ENCODE results near the gene SCO2. TPM values are rescaled to one million over a fixed set of nuclear protein-coding genes. Genes with fewer than 3 reads are reported as not detected.
A peak's percentile ranks its signal among the peaks of the same experiment; 100 is the strongest.

The SCO2 gene
- total RNA-seq, 1 donor from 2014 or later: 2.0 TPM

GRCh38 chr22:50481440-50482106 lies 43.8 kb downstream of the SCO2 start, which contains the start of gene ADM2:
Gene ADM2, plus strand, starts transcription at chr22:50481543. Its CDS starts 305 bp downstream, at chr22:50481848.
- peak within 1 kb of the TSS; percentile 79 for H3K4me3 Mint-ChIP-seq
- H3K27me3 Mint-ChIP-seq: peaks cover 45% of the 10 kb centered on the region
- TF ChIP-seq, protein P1, sequence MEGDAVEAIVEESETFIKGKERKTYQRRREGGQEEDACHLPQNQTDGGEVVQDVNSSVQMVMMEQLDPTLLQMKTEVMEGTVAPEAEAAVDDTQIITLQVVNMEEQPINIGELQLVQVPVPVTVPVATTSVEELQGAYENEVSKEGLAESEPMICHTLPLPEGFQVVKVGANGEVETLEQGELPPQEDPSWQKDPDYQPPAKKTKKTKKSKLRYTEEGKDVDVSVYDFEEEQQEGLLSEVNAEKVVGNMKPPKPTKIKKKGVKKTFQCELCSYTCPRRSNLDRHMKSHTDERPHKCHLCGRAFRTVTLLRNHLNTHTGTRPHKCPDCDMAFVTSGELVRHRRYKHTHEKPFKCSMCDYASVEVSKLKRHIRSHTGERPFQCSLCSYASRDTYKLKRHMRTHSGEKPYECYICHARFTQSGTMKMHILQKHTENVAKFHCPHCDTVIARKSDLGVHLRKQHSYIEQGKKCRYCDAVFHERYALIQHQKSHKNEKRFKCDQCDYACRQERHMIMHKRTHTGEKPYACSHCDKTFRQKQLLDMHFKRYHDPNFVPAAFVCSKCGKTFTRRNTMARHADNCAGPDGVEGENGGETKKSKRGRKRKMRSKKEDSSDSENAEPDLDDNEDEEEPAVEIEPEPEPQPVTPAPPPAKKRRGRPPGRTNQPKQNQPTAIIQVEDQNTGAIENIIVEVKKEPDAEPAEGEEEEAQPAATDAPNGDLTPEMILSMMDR (conservative IDR thresholded peaks at IDR 0.05): no peak
- no peak for DNase-seq (ENCODE audit: extremely low spot score, unreplicated experiment)
- peak within 1 kb of the TSS; percentile 44 for H3K27ac Mint-ChIP-seq
- H3K4me1 Mint-ChIP-seq (ENCODE audit: unreplicated experiment): peaks cover 14% of the 10 kb centered on the region
- H3K9me3 Mint-ChIP-seq: no peaks in the 10 kb centered on the region
- no peaks in the 10 kb centered on the region for H3K36me3 Mint-ChIP-seq

DNA sequence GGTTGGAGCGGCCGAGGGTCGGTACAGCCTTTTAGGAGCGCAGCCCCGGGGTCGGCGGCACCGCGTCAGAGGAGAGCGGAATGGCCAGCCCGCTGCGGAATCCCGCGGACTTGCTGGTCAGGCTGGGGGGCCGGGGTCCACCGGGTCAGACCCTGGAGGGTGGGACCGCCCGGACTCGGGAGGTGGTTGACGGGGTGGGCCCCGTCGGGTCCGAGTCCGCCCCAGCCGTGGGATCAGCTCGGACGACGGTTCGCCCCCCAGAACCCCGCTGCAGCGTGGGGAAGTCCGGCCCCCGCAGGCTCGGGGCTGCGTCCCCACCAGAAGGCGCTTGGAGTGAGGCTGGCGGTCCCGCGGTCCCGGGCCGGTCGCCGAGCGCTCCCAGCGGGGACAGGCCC lies 44.4 kb downstream of the SCO2 start:
- H3K27me3 Mint-ChIP-seq: peaks cover 41% of the 10 kb centered on the region
- H3K4me1 Mint-ChIP-seq (ENCODE audit: unreplicated experiment): peaks cover 12% of the 10 kb centered on the region
- H3K4me3 Mint-ChIP-seq: peak overlapping the region; percentile 72
- DNase-seq (ENCODE audit: extremely low spot score, unreplicated experiment): no peak
- no peak overlapping the region for H3K27ac Mint-ChIP-seq
- H3K36me3 Mint-ChIP-seq: no peaks in the 10 kb centered on the region
- H3K9me3 Mint-ChIP-seq: no peaks in the 10 kb centered on the region
- TF ChIP-seq, protein P1 (conservative IDR thresholded peaks at IDR 0.05): no peak

DNA sequence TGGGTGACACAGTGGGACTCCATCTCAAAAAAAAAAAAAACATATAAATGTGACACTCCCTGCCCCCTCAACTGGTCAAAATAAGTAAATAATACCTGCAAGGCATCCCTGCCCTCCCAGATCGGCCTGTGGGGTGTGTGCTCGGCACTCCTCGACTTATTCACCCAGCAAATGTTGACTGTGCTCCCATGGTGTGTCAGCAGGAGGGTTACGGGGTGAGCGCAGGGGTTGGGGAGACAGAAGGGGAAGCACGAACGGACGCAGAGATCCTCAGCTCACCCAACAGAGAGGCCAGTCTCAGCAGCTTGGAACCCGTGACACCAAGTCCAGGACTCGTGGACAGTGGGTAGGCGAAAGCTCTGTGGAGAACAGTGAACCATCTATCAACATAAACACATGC lies 45.7 kb downstream of the SCO2 start:
- H3K27me3 Mint-ChIP-seq: peaks cover 38% of the 10 kb centered on the region
- TF ChIP-seq, protein P1 (conservative IDR thresholded peaks at IDR 0.05): no peak
- no peaks in the 10 kb centered on the region for H3K36me3 Mint-ChIP-seq
- H3K4me3 Mint-ChIP-seq: peak overlapping the region; percentile 78
- no peak for DNase-seq (ENCODE audit: extremely low spot score, unreplicated experiment)
- H3K9me3 Mint-ChIP-seq: no peaks in the 10 kb centered on the region
- H3K27ac Mint-ChIP-seq: peak overlapping the region; percentile 44
- H3K4me1 Mint-ChIP-seq (ENCODE audit: unreplicated experiment): peaks cover 13% of the 10 kb centered on the region

DNA sequence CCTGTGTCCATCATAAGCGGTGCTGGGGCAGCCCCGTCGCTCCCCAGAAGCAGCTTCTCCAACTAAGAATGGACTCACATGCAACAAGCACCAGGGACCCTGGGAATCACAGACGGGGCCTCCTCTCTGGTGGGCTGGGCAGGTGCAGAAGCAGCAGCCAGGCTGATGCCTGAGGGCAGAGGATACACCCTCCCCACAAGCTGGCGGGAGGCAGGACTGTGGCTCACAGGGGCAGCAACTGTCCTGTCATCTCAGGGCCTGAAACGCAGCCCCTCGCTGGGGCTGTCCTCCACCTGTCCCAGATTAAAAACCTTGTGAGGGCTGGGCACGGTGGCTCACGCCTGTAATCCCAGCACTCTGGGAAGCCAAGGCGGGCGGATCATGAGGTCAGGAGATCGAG lies 47.5 kb downstream of the SCO2 start:
- no peak for DNase-seq (ENCODE audit: extremely low spot score, unreplicated experiment)
- H3K4me1 Mint-ChIP-seq (ENCODE audit: unreplicated experiment): peaks cover 27% of the 10 kb centered on the region
- H3K27ac Mint-ChIP-seq: no peak overlapping the region
- peaks cover 38% of the 10 kb centered on the region for H3K27me3 Mint-ChIP-seq
- TF ChIP-seq, protein P1 (conservative IDR thresholded peaks at IDR 0.05): no peak
- peaks cover 4% of the 10 kb centered on the region for H3K36me3 Mint-ChIP-seq
- no peaks in the 10 kb centered on the region for H3K9me3 Mint-ChIP-seq
- peak overlapping the region; percentile 31 for H3K4me3 Mint-ChIP-seq

DNA sequence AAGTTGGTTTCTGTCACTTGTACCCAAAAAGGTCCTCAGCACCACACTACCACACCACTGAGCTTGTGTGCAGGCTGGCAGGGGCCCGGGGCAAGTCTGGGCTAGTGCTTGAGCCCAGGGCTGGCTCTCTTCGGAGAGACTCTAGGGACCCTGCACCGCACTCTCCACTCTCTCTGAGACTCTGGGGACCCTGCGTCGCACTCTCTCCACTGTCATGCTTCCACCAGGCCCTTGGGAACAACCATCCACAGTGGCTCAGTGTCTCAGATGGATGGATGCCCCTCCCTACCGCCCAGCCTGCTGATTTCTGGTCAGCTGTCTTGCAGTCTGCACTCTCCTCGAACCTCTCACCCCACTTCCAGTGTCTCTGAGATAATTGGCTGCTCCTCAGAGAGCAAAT lies 48.5 kb downstream of the SCO2 start:
- H3K4me3 Mint-ChIP-seq: peak overlapping the region; percentile 73
- peak overlapping the region; percentile 77 for H3K27ac Mint-ChIP-seq
- peaks cover 38% of the 10 kb centered on the region for H3K27me3 Mint-ChIP-seq
- TF ChIP-seq, protein P1 (conservative IDR thresholded peaks at IDR 0.05): no peak
- no peaks in the 10 kb centered on the region for H3K9me3 Mint-ChIP-seq
- H3K4me1 Mint-ChIP-seq (ENCODE audit: unreplicated experiment): peaks cover 34% of the 10 kb centered on the region
- H3K36me3 Mint-ChIP-seq: peaks cover 4% of the 10 kb centered on the region
- DNase-seq (ENCODE audit: extremely low spot score, unreplicated experiment): no peak

All from type B pancreatic cell (in vitro differentiated cells).